Activated CD4-positive, CD25-positive, alpha-beta regulatory T cell treated with anti-CD3 and anti-CD28 coated beads, Interleukin-2, amount 50 U/mL, for 16 hours (primary cell): Measurements from ENCODE around the gene PRAC1.

ENCODE experiments used
- DNase-seq: peaks from one replicate; pipeline ENCODE4 v3.0.0-alpha.2; 2020; ENCODE audit warnings: low read depth, low spot score

The PRAC1 gene

DNA sequence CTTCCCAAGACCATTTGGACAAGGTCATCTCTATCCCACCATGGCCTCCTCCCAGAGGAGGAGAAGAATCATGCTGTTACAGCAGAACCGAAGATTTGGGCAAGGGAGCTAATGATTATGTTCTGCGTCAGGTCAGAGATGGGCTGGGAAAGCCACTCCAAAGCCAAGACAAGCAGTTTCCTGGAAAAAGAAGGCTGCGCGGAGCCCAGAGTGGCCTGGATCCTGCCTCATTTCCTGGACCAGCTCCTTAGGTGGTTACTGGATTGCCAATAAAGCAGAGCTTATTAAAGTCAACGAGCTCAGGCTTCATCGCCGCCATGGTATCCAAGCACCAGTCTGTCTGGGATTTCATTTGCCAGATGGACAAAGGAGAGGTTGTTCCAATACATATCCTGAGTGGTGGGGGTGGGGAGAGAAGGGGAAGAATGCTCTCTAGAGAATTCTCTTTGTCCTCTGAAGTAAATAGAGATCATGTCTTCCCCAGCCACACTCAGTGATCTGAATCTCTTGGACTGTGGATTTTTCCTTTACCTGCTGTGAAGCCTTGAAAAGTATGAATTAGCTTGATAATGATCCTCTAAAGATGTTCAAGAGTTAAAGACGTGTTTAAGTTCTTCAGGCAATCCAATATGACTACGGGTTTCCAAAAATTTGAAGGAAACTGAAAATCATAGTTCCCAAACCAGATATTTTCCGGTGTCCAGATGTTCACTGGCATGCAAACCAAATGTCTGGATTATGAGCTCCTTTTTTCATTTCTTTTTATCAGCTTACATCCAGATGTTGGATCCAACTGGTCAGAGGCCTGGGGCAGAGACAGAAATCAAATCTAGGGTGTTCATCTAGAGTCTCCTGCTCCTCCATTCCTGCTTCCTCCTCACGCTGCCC is 17.7 kb downstream of the PRAC1 start:
- no peak for DNase-seq

DNA sequence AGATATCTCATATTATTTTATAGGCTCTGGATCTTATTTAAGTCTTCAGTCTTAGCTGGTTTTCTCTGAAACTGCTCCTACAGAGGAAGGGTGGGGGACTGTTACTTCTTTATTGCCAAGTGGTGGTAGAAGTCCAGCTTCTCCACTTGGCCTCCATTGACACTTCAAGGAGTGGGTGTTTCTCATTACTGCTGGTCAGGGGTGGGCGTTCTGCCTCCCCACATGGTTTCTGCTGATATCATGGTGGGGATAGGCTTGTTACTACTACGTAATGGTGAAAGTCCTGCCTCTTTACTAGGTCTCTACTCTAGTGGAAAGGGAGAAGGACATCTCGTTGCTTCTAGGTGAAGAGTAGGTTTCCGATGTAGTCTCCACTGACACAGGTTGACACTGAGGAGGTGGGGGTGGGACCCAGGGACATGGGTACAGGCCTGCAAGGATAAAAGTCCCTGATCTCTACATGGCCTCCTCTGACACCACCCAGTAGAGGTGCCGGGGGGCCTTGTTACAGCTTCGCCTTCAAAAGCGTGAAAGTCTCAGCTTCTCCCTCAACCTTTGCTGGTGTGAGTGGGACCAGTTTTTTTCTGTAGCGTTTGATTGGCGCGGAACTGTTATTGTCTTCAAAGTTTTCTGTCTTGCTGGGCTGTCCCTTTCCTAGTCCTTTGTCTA is 20.3 kb downstream of the PRAC1 start:
- no peak for DNase-seq

DNA sequence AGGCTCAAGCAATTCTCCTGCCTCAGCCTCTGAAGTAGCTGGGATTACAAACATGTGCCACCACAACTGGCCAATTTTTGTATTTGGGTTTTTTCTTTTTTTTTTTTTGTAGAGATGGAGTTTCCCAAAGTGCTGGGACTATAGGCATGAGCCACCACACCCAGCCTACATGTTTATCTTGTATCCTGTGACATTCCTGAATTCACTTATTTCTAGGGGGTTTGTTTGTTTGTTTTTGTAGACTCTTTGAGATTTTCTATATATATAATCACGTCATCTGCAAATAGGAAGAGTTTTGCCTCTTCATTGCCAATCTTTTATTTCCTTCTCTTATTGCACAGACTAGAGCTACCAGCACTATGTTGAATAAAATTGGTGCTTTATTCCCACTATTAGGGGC is 29.1 kb downstream of the PRAC1 start:
- DNase-seq, result no peak

DNA sequence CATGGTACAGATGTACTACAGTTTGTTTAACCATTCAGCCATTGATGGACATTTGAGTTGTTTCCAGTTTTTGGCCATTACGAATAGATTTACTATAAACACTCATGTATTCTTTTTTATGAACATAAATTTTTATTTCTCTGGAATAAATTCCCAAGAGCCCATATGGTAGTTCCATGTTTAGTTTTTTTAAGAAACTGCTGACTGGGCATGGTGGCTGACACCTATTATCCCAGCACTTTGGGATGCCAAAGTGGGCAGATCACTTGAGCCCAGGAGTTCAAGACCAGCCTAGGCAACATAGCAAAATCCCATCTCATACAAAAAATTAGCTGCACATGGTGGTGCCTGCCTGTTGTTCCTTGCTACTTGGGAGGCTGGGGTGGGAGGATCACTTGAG is 30.3 kb downstream of the PRAC1 start:
- no peak for DNase-seq

DNA sequence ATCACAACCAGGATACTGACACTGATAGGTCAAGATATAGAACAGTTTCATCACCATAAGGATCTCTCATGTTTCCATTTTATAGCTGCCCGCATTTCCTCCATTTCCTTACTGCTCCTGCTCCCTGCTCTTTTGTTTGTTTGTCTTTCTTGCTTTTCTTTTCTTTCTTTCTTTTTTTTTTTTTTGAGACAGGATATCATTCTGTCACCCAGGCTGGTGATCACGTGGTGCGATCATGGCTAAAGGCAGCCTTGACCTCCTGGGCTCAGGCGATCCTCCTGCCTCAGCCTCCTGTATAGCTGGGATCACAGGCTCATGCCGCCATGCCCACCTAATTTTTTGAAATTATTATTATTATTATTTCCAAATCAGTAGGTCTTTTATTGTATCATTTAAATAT is 31.7 kb downstream of the PRAC1 start:
- no peak for DNase-seq

DNA sequence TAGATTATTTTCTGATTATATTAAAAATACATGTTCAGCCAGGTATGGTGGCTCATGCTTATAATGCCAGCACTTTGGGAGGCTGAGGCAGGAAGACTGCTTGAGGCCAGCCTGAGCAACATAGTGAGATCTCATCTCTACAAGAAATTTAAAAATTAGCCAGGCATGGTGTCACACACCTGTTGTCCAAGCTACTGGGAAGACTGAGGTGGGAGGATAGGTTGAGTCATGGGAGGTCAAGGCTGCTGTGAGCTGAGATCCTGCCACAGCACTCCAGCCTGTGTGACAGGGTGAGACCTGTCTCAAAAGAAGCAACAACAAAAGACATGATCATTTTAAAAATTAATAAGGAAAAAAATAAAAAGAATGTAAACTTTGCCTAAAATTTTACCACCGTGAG is 40.7 kb downstream of the PRAC1 start:
- no peak for DNase-seq

DNA sequence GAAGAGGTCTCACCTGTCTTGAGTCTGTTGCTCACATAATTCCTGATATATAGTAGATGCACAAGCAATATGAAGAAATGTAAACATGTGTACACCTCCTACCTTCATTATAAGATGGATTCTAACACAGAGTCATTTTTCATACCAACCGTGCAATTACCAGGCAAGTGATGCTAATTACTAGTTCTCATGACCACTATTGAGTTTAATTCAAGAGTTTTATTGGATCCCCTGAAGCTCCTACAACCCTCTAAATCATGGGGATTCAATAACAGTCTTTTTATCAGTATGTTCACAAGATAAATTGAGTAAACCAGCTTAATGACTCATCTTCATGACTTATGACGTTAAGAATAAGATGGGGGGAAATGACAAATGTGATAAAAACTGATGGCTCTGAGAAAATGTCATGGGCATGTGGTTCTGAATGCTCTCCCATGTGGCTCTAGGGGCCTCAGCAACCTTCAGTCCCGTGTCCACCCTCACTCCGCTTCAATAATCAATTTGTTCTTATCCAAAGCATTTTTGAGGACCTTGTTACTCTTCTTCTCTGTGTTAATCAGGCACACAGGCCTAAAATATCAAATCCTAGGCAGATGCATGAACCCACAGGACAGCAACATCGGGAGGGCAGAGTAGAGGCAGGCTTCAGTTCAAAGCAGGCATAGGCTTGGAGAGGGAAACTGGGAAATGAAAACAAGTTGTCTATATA is 42.8 kb downstream of the PRAC1 start:
- DNase-seq, result no peak

DNA sequence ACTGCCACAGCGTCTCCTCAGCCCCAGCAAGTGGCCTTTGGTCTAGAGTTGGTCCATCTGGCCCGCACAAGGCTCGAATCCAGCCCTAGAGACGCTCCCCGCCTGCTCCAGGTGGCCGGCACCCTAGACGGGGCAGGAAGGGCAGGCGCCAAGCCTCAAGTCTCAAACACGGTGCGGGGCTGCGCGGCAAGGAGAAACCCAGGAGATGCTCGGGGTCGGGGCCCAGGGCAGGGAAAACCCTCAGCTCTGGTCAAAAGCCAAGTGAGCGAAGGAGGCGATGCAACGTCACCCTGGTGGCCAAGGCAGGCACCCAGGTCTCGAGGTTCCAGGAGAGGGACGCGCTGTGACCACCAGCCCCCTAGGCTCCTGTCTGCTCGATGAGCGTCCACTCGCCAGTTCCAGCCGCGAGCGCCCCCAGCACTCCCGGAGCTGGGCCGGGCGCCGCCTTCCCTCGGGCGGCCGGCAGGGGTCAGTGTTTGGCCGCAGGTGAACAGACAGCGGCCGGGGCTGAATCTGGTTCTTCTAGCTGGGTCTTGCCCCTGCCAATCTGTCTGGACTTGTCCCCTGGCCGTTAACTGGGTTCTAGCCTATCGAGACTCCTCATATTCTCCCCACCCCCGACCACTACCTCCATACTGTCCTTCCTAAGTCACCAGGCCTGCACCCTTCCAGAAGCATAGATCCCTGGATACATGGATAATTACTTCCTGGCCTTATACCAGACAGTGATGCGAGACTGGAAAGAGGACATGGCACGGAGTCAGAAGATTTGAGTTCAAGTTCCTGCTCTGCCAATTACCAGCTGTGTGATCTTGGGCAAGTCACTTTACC is 44.0 kb downstream of the PRAC1 start:
- peak; percentile 29 for DNase-seq

DNA sequence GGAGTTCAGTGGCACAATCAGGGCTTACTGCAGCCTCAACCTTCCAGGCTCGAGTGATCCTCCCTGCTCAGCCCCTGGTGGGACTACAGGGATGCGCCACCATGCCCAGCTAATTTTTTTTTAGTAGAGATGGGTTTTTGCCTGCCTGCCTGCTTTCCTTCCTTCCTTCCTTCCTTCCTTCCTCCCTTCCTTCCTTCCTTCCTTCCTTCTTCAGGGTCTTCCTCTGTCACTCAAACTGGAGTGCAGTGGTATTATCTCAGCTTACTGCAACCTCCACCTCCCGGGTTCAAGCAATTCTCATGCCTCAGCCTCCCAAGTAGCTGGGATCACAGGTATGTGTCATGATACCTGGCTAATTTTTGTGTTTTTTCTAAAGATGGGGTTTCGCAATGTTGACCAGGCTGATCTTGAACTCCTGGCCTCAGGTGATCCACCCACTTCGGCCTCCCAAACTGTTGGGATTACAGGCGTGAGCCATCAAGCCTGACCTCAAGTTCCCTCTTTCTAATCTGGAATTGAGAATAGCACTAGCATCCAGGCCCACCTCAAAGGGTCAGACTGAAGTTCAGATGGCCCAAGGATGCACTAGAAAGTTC is 45.3 kb downstream of the PRAC1 start:
- no peak for DNase-seq

DNA sequence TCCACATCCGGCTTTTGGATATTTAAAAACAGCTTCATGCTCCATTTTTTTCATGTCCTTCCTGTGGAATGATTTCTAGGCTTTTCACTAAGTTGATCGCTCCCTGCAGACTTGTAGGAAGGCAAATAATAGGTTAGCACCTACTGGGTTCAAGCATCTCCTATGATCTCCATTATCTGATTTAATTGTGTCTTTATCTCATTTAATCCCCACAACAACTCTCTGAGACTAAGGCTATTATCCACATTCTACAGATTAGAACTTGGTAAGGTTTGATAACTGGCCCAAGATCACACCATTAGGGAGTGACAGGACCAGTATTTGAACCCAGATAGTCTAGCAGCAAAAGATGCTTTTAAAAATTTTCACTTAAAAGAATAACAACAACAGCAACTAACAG is 50.0 kb downstream of the PRAC1 start:
- DNase-seq, result no peak
